CD4-positive, alpha-beta T cell treated with Interferon alpha-2 for 1 hour (primary cell): ENCODE results near the gene ZP2.
"Not testable (repeated sequence)": the region's sequence is repeated elsewhere in the genome, so short reads cannot be mapped to it uniquely, and the experiment has no call there.

Experiments used
- DNase-seq, 2 donors: peaks; one replicate each; pipeline ENCODE4 v3.0.0-alpha.2; 2020 to 2022

ZP2 gene

DNA sequence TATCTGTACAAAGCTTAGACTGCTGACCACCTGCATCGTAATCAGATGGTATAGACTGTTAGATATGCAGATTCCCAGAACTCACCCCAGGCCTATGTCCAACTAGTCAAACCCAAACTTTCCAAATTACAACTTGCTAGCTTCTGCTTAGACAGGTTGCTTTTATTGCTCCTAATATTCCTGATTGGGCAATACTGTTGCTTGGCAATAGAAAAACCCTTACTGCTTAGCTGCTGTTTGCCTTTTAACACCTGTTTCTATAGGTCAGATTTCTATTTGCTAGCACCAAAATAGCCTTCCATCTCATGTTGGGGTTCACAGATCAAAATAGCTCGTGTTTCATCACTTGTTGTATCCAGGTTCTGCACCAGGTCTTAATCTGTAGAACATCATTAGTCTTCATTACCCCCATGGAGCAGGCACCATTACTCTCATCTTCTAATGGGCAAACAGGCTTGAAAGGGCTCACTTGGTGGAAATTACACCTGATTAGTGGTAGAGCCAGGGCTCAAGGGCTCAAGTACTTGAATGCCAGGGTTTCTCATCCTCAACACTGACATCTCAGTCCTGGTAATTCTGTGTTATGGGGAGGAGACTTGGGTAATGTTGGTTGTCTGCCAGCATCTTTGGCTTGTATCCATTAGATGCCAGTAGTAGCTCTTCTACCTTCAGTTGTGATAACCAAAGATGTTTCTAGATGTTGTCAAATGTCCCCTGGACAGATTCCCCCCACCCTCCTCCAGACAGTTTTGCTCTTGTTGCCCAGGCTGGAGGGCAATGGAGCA lies 2.7 kb downstream of the ZP2 start:
- DNase-seq: no peak

DNA sequence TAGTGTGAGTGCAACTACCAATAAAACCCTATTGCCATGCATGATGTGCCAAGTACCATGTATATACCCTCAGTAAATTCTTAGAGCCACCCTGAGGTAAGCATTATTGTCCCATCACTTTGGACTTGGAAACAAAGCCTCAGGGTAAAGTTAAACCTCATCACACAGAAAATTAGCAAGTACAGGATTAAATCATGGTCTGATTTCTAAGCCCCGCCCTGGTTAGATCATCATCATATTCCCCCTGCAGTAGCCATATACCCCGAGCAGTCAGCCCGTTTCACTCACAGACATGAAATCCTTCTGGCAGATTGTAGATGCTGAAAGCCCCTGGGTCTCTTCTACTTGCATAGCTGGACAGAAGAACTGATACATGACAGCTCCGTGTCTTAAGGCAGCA lies 4.8 kb downstream of the ZP2 start:
- DNase-seq: no peak

DNA sequence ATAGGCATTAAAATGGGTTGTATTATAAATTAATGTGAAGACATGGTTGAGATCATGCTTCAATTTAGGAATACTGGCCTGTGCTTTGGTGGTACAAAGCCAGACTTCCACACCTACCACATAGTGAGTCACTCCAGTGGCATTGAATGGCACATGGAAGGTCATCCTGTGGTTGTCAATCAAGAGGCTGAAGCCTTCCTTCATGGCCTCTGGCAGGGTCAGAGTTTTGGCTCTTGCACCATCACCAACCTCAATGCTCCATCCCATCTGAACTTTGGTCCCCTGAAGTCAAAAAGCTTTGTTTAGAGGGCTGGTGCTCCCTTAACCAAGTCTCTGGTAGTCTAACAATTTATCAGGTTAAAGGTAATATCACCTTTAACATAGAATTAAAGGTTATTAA lies 6.1 kb downstream of the ZP2 start:
- no peak for DNase-seq

DNA sequence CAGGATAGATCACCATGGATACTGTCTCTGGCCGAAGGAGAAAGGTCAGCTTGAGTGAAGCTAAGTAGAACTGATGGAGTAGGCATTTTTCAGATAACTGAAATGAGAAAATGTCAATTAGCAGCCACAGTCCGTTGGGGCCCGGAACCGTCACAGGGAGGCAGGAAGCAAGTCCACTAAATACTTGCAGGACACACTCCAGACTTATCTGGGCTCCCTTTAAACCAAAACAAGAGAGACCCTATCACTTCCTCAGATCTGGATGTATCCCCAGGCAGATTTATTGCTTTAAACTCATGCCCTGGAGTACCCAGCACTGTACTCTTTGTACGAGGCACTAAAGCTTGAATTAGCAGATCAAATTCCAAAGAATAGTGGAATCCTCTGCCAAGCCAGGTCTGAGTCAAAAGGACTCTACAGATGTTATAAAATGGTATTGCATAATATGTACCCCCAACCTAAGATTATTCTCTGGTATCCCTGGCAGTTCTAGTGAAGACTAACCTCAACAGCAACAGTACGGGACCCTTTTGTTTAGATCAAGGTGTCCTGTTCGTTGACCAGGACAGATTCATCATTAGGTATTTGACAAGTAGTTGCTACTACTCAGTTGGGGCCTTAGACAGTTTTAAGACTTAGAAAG lies 8.1 kb downstream of the ZP2 start:
- DNase-seq: no peak

DNA sequence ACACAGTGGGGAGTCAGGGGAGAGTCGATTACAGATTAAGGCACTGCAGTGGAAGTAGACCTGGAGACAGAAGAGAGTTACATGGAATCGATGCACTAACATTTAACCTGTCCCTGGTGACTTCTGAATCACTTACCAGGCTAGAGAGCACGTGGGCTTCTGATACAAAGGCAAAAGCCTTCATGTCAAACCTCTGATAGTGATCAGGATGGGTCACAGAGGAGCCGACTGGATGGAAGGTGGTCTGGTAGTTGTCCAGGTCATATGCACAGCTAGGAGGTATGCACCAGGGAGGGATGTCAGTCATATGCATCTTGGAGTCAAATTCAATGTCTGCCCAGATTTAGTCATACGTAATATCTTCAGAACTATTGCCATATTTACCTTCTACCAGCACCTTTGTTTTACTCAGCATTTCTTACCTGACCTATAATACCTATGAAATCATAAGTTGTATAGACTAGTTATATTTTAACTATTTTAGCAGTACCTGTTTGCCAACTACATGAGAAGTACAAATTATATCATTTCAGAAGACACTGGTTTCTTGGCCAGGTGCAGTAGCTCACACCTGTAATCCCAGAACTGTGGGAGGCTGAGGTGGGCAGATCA lies 11.7 kb downstream of the ZP2 start:
- DNase-seq: no peak

DNA sequence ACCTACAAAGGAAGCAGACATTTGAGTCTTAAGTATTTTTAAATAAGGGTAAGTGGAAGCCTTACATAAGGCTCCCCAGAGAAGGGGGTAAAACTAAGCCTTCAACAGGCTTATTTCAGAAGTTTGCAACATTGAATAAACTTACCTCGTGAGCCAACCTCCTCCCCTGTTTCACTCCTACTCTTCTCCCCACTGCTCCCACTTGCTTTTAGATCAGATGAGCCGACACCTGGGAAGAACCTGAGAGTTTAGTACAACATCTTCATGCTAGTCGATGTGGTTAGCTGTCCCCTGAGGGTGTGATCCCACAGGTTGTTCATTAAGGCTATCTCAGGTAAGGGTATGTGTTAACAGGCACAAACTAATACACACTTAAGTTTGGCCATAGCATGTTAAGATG lies 13.8 kb downstream of the ZP2 start:
- DNase-seq: no peak

DNA sequence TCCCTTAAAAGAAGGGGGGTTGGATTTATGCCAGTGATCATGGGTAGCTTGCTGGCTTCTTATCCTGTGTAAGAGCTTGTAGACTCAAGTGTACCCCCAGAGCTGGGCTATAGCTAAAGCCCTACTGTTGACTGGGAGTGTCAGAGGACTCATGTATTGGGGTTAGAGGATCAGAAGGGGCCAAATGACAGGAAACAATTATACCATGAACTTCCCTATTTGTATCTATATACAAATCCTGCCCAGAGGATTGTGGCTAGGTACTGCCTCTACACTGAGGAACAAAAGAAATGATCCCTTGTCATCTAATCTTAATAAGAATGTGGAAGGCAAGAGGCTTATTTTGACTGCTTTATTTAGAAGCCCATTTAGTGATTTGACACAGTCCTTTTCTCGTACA lies 14.3 kb downstream of the ZP2 start:
- DNase-seq: no peak

DNA sequence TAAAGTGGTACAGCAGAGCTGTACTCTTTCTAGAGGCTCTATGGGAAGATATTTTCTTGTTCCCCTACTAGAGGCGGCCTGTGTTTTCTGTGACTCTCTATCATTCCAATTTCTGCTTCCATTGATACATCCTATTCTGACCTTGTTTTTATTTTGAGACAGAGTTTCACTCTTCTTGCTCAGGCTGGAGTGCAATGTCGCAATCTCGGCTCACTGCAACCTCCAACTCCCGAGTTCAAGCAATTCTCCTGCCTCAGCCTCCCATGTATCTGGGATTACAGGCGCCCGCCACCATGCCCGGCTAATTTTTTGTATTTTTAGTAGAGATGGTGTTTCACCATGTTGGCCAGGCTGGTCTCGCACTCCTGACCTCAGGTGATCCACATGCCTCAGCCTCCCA lies 16.0 kb downstream of the ZP2 start:
- not testable (repeated sequence) for DNase-seq

DNA sequence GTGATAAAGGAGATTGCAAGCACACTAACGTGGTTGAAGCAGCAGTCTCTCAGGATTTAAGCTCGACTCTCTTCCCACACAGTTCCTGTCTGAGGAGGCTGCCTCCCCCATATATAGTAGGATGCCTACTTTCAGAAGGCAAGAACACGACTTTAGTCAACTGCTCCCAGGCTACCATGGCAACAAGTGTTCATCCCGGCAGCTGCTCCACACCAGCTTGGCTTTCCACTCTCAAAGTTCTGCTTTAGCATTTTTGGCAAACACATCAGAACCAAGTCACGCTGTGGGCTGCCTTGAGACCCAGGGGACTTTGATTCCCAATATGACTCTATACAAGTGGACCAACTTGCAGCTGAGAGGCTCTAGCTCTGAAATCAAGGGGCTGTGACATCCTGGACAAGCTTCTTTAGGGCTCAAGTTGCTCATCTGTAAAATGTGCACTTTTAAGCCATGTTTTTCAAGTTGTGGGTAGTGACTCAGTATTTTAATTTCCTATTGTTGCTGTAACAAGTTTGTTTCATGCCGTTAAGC lies 16.5 kb downstream of the ZP2 start:
- no peak for DNase-seq

DNA sequence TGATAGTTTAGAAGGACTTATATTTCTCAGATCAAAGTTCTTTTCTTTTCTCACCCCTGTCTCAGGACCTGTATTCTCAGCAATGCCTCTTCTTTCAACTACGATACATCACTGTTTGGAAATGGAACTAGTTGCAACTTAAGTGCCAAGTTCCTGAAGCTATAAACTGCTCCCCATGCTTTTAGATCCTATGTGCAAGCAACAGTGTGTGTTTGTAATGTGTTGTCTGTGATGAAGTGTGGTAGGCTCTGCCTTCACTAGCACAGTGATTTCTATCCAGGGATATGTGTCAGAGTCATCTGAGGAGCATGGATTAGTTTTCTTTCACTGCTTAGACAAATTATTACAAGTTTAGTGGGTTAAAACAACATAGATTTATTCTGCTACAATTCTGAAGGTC lies 18.4 kb downstream of the ZP2 start:
- no peak for DNase-seq

DNA sequence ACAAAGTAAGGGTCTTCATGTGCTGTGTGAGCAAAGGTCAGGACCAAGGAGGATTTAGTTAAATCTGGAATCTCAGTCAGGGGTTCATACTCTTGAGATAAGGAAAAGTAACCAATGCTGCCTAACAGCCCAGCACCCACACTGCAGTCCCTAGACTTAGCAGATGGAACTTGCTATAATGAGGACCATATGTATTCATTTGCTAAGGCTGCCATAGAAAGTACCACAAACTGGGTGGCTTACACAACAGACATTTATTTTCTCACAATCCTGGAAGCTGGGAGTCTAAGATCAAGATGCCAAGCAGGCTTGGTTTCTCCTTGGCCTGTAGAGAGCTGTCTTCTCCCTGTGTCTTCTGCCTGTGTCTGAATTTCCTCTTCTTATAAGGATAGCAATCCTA lies 20.8 kb downstream of the ZP2 start:
- no peak for DNase-seq

DNA sequence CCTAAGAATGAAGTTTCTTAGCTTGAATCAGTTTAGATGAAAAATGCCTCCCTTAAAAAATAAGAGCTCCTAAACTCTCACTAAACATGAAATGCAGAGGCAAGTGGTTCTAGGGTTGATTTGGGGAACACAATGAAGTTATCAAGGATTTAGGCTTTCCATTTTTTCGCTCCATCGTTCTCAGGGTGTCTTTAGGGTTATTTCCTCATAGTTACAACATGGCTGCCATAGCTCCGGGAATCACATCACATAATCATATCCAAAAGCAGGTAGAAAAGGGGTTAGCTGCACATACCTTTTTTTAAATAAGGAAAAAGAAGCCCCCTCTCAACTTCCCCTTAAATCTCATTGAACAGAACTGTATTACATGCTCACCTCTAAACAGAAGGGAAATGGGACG lies 21.4 kb downstream of the ZP2 start:
- no peak for DNase-seq

DNA sequence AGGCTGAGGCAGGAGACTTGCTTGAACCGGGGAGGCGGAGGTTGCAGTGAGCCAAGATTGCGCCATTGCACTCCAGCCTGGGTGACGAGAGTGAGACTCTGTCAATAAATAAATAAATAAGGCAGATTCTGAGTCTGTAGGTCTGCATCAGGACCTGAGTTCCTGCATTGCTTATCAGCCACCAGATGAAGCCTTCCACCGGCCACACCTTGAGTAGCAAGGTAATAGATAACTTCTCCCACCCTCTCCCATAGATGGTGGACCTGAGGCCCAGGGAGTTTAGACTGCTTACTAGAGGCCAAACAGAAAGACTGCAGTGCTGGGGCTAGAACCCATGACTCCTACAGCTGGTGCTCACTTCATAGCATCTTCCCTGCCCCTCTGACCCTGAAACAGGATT lies 22.1 kb downstream of the ZP2 start:
- DNase-seq: no peak

DNA sequence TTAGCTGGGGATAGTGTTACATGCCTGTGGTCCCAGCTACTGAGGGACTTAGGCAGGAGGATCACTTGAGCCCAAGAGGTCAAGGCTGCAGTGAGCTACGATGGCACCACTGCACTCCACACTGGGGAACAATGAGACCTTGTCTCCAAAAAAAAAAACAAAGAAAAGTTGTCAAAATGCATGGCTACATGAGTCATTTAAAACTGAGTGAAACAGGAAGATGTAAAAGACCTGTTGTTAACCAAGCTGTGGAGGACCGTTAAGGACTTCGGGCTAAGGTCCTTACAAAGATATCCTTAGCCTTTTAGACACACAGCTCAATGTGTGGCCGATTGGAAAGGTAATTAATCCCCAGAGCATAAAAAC lies 25.1 kb downstream of the ZP2 start:
- DNase-seq: no peak

DNA sequence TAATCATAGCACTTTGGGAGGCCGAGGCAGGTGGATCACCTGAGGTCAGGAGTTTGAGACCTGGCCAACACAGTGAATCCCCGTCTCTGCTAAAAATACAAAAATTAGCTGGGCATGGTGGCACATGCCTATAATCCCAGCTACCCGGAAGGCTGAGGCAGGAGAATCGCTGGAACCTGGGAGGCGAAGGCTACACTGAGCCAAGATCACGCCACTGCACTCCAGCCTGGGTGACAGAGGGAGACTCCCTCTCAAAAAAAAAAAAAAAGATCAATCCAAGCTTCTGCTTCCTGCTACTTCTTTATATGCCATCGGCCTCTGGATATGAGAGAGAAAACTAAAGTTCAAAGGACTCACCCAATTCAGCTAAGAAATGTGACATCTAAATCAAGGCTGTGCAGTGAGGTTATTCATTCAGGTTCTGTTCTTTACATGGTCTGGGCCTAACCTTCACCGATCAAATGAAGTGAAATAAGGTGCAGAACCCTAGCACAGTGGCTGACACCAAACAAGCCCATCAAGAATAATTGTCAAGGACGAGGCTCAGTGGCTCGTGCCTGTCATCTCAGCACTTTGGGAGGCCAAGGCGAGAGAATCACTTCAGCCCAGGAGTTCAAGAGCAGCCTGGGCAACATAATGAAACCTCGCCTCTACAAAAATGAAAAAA lies 25.6 kb downstream of the ZP2 start:
- no peak for DNase-seq

DNA sequence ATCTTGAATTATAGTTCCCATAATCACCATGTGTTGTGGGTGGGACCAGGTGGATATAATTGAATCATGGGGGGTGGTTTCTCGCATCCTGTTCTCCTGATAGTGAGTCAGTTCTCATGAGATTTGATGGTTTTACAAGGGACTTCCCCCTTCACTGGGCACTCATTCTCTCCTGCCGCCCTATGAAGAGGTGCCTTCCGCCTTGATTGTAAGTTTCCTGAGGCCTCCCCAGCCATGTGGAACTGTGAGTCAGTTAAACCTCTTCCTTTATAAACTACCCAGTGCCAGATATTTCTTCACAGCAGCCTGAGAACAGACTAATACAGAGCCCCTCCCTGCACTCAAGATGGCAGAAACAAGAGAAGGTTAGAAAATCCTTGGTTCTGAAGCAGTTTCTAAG lies 26.5 kb downstream of the ZP2 start:
- DNase-seq: no peak

DNA sequence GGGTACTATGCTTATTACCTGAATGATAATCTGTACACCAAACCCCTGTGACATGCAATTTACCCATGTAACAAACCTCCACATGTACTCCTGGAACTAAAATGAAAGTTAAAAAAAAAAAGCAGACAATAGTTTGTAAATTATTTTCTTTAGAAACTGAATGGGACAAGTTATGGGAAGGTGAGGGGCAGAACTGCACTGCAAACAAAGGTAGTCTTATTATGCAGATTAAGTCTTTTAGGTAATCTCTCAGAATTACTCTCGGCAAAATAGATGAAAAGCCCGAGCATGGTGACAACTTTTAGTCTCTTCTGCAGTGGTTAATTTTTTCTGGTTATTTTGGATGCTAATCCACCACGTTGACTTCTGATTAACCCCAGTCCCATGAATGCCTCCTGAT lies 27.4 kb downstream of the ZP2 start:
- no peak for DNase-seq

DNA sequence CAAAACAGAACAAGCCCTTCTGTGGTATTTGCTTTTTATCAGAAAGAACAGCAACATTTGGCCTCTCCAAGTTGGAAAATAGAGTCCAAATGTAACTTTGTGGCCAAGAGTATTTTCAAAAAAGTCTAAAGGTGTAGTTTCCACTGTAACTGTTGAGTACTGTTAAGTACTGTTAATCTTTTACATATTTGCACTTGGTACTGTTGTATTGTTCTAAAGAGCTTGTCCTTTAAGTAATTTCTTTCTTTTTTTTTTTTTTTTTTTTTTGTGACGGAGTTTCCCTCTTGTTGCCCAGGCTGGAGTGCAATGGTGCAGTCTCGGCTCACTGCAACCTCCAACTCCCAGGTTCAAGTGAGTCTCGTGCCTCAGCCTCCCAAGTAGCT lies 31.4 kb downstream of the ZP2 start:
- DNase-seq: no peak

DNA sequence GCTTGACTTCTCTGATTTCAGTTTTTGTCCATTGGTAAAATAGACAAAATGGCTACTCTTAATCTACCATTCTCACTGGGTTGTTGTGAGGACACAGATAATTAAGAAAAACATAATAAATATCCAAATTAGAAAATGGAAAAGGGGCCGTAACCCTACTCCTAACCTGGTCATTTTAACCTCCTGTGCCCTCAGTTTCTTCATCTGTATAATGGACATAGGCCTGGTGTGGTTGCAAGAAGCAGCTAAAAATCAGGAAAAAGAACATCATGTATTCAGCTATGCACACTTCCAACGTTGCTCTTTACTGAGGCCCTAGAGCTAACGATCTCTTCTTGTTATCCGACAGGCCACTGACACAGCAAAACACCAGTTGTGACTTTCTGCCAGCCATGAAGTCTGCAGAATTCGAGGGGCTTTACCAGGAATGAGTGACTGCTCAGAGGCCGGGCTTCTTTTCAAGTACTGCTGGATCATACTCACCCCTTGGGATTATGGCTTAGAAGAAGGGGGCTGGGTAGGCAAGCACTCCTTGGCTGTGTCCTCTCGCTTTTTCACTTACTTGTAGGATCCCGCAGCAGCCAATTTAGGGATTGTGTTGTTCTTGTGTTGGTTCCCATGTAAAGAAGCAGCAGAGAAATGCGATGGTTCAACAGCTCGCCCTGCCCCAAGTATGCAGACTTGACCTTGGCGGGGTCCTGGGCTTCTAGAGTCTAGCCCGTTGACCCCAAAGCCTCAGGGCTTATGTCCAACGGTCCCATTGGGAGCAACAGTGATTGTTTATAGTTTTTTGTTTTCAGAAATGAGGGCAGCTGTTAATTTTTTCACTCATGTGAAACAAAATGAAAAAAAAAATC lies 32.0 kb downstream of the ZP2 start:
- no peak for DNase-seq

DNA sequence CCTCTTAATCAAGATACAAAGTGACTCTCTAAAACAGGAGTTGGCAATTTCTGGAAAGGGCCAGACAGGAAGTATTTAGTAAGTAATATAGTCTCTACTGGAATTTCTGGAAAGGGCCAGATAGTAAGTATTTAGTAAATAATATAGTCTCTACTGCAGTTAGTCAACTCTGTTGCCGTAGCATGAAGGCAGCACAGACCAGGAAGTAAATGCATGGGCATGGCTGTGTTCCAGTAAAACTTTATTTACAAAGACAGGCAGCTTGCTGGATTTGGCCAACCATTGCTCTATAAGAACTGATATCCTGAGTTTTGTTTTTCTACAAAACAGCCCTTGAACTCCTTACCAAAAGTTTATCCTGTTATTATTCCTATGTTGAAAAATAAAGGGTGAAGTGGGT lies 36.0 kb downstream of the ZP2 start:
- DNase-seq: no peak

DNA sequence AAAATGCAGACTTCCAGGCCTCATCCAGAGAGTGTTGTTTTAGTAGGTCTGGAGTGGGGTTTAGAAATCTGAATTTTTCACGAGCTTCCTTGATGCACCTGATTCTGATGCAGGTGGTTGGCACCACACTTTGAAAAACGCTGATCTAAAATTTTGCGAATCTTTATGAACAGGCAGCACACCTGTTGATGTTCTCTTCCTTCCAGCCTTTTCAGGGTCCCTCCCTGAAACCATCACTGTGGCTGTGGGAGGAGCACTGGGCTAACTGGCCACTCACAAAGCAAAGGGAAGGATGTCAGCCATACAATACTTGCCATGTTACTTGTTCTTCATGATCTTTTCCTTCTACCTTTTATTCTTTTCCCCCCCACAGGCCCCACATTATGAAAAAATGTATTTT lies 38.7 kb downstream of the ZP2 start:
- no peak for DNase-seq

DNA sequence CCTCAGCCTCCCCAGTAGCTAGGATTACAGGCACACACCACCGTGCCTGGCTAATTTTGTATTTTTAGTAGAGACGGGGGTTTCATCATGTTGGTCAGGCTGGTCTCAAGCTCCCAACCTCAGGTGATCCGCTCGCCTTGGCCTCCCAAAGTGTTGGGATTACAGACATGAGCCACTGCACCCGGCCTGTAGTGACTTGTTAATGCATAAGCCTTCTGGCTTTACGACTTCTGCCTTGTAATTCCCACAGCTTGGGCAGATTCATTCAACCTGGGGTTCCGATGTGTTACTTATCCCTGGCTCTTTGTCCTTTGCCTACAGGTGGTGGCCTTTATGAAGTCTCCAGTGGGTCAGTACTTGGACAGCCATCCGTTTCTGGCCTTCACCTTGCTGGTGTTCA lies 41.3 kb downstream of the ZP2 start:
- DNase-seq: not testable (repeated sequence)
